Measurements from ENCODE around the gene CLDN7.

GRCh38 chr17:7226721-7227710, 35.3 kb downstream of the CLDN7 start:
- TF ChIP-seq ZNF274 (IDR thresholded peaks at IDR 0.05; ENCODE audit: low read depth, low read length): no peak
- no peak for TF ChIP-seq YY1 (IDR thresholded peaks at IDR 0.05; ENCODE audit: insufficient read depth, insufficient read length)
